Stomach (tissue), 9 donors: ENCODE measurements around the gene PDGFRB. TPM values are rescaled to one million over a fixed set of nuclear protein-coding genes. Genes with fewer than 3 reads are reported as not detected.

Source experiments
- DNase-seq, 2 donors: peaks; one replicate each; pipeline versions ENCODE4 v3.0.0 to v3.0.0-alpha.2; 2013 to 2019
- H3K27ac ChIP-seq, 5 donors: fragments of 200-600 bp in 4 of 5; sonication (generic) in 4 of 5; one replicate each; pipeline ENCODE4 v1.5.1; 2013 to 2019; ENCODE audit warnings: mild to moderate bottlenecking in 1 of 5, moderate library complexity in 1 of 5
- H3K27me3 ChIP-seq, 3 donors: fragments of 200-600 bp; sonication (generic); one replicate each; pipeline ENCODE4 v1.5.1; 2017 to 2019; ENCODE audit warnings: mixed run types in 1 of 3
- H3K36me3 ChIP-seq, 4 donors: fragments of 200-600 bp; sonication (generic); 1 replicate in 3 of 4; 2 replicates in 1 of 4; pipeline ENCODE4 v1.5.1; 2016 to 2019
- H3K4me1 ChIP-seq, 4 donors: fragments of 200-600 bp; sonication (generic); one replicate each; pipeline ENCODE4 v1.5.1; 2016 to 2019
- H3K4me3 ChIP-seq, 4 donors: fragments of 200-600 bp; sonication (generic) in 3 of 4; one replicate each; pipeline ENCODE4 v1.5.1; 2016 to 2019; ENCODE audit warnings: mild to moderate bottlenecking in 1 of 4
- H3K9me3 ChIP-seq, 4 donors: fragments of 200-600 bp; sonication (generic); one replicate each; pipeline ENCODE4 v1.5.1; 2016 to 2019
- CTCF ChIP-seq, 7 experiments: fragments of 450-650 bp in 4 of 7; fragments of 200-600 bp in 3 of 7; sonication (generic) in 3 of 7; IDR thresholded peaks; one replicate each; pipeline ENCODE4 v1.5.1; 2016 to 2019; ENCODE audit warnings: antibody characterized with exemption in 7 of 7, control low read depth in 2 of 7, mild to moderate bottlenecking in 1 of 7
- EP300 ChIP-seq: sonication (generic); formaldehyde crosslinking; IDR thresholded peaks from one replicate; pipeline ENCODE4 v1.6.1; 2017; ENCODE audit warnings: antibody characterized with exemption
- POLR2A ChIP-seq, 4 donors: fragments of 450-650 bp; IDR thresholded peaks; one replicate each; pipeline ENCODE4 v1.6.1; 2016; ENCODE audit warnings: antibody characterized with exemption in 4 of 4, control low read depth in 2 of 4, mild to moderate bottlenecking in 1 of 4, moderate library complexity in 1 of 4
- POLR2AphosphoS5 ChIP-seq, 3 donors: sonication (generic); formaldehyde crosslinking; IDR thresholded peaks; one replicate each; pipeline ENCODE4 v1.6.1; 2016; ENCODE audit warnings: antibody characterized with exemption in 3 of 3
- WGBS, 5 donors: extraction: QIAGEN DNeasy Blood & Tissue Kit in 3 of 5; methylation state at CpG; one replicate each; pipeline versions ENCODE4 v1.1.5 to v1.1.7; 2013 to 2018; 5-methylcytosine and 5-hydroxymethylcytosine counted together
- intact Hi-C: fragments of 100-400 bp; cut with DNase I; formaldehyde crosslinking; loops from one replicate; pipeline ENCODE4 v1.15.1; 2023; ENCODE audit warnings: low total_unique reads
- polyA plus RNA-seq, 3 donors: library from polyadenylated mRNA; stranded (reverse); fragments of 200-250 nt; gene quantifications; one replicate each; pipeline ENCODE4 v1.2.3, GENCODE V29; 2013
- total RNA-seq, 5 donors: library from RNA; depleted of rRNA; stranded (reverse); fragments of >200 nt; gene quantifications; one replicate each; pipeline versions ENCODE4 v1.1.0 to v1.2.3, GENCODE V29; 2014 to 2016
- donor health status: healthy with polysubstance abuse.
- donor health status: Bipolar disorder and iron deficiency.
- donor health status: healthy.

The PDGFRB gene
- total and polyA plus RNA-seq, 8 donors = 4.7 to 71.2 (median 34.6) TPM

- Histone ChIP-seq H3K27ac (peak overlapping the region in 2 of 5 donors; percentile 5 to 20), H3K36me3 (peaks cover 3 to 42% (median 23%) of the 10 kb centered on the region in 4 donors), H3K4me1 (peaks cover 14 to 30% (median 18%) of the 10 kb centered on the region in 4 donors), H3K9me3 (no peaks in the 10 kb centered on the region), H3K27me3 (no peaks in the 10 kb centered on the region), H3K4me3 (no peak overlapping the region)
- TF ChIP-seq EP300 (no peak), POLR2AphosphoS5 (IDR thresholded peaks at IDR 0.05) (no peak), CTCF (IDR thresholded peaks at IDR 0.05) (no peak), POLR2A (IDR thresholded peaks at IDR 0.05) (no peak)
- WGBS, 5 donors = 62 to 71% (median 66%) methylated on average over 12 of the region's 12 CpGs
- intact Hi-C loops = loop anchor here (5.0 kb wide), 1 partner anchor 85 kb away; no protein-coding TSS in a partner anchor
- no peak for DNase-seq
Measured at GRCh38 chr5:150131978-150132694, 23.5 kb downstream of the PDGFRB start.

- peaks cover 9 to 23% (median 12%) of the 10 kb centered on the region in 4 donors for H3K4me1 ChIP-seq
- H3K36me3 ChIP-seq = peaks cover 3 to 49% (median 26%) of the 10 kb centered on the region in 4 donors
- 87 to 94% (median 89%) methylated on average over 4 of the region's 4 CpGs for WGBS, 5 donors
- TF ChIP-seq POLR2A (IDR thresholded peaks at IDR 0.05) (no peak), EP300 (no peak), POLR2AphosphoS5 (IDR thresholded peaks at IDR 0.05) (no peak), CTCF (IDR thresholded peaks at IDR 0.05) (no peak)
- H3K4me3 ChIP-seq = no peak overlapping the region
- no peak for DNase-seq
- no peaks in the 10 kb centered on the region for H3K27me3 ChIP-seq
- intact Hi-C loops = loop anchor here (5.0 kb wide), 1 partner anchor 86 kb away; no protein-coding TSS in a partner anchor
- no peak overlapping the region for H3K27ac ChIP-seq
- H3K9me3 ChIP-seq = no peaks in the 10 kb centered on the region
Measured at GRCh38 chr5:150131461-150131860, 24.2 kb downstream of the PDGFRB start.

- no peak for TF ChIP-seq POLR2A (IDR thresholded peaks at IDR 0.05)
- peak overlapping the region in 1 of 5 donors; percentile 20 for H3K27ac ChIP-seq
- 75 to 92% (median 87%) methylated on average over 7 to 8 of the region's 8 CpGs for WGBS, 5 donors
Measured at GRCh38 chr5:150130493-150130922, 25.1 kb downstream of the PDGFRB start.

GRCh38 chr5:150129813-150130492 lies 25.7 kb downstream of the PDGFRB start:
- peak; percentile 78 to 86 for DNase-seq
- Histone ChIP-seq H3K27me3 (no peaks in the 10 kb centered on the region), H3K27ac (no peak overlapping the region), H3K9me3 (no peaks in the 10 kb centered on the region), H3K4me1 (peaks cover 9 to 23% (median 10%) of the 10 kb centered on the region in 4 donors), H3K4me3 (peak overlapping the region in 2 of 4 donors; percentile 19 to 30), H3K36me3 (peaks cover 9 to 55% (median 33%) of the 10 kb centered on the region in 4 donors)
- 11 to 41% (median 24%) methylated on average over 19 to 25 of the region's 25 CpGs for WGBS, 5 donors
- TF ChIP-seq EP300 (no peak), POLR2A (IDR thresholded peaks at IDR 0.05) (no peak), CTCF (IDR thresholded peaks at IDR 0.05) (peak in 5 of 7 experiments; percentile 88 to 93 (median 89)), POLR2AphosphoS5 (IDR thresholded peaks at IDR 0.05) (peak in 1 of 3 donors; percentile 59)
- intact Hi-C loops = loop anchor here (5.0 kb wide), 1 partner anchor 87 kb away; no protein-coding TSS in a partner anchor

More at GRCh38 chr5:150130493-150130922, 25.1 kb downstream of the PDGFRB start:
- DNase-seq = no peak
- H3K27me3 ChIP-seq = no peaks in the 10 kb centered on the region
- H3K4me1 ChIP-seq = peaks cover 9 to 23% (median 10%) of the 10 kb centered on the region in 4 donors
- H3K36me3 ChIP-seq = peaks cover 3 to 51% (median 30%) of the 10 kb centered on the region in 4 donors
- no peak overlapping the region for H3K4me3 ChIP-seq
- no peaks in the 10 kb centered on the region for H3K9me3 ChIP-seq
- intact Hi-C loops = loop anchor here (5.0 kb wide), 1 partner anchor 87 kb away; no protein-coding TSS in a partner anchor
